NCI-H2196 (cell line): Measurements from ENCODE around the gene SUOX.
"Not testable (repeated sequence)": the region's sequence is repeated elsewhere in the genome, so short reads cannot be mapped to it uniquely, and the experiment has no call there.

Experiments
- DNase-seq: peaks from one replicate; lab custom pipeline; 2025; ENCODE audit not compliant: unreplicated experiment; lab: John Stamatoyannopoulos, UW

Gene SUOX

GRCh38 chr12:55982319-55982936 is 14.6 kb upstream of the SUOX start:
- no peak for DNase-seq

- DNase-seq: no peak
Observed at GRCh38 chr12:55983232-55983842, 13.7 kb upstream of the SUOX start.

GRCh38 chr12:55984861-55985260 is 12.2 kb upstream of the SUOX start:
- no peak for DNase-seq

- DNase-seq: no peak
Observed at GRCh38 chr12:55985341-55985740, 11.7 kb upstream of the SUOX start.

GRCh38 chr12:55985976-55986375 is 11.1 kb upstream of the SUOX start:
- DNase-seq: not testable (repeated sequence)

- no peak for DNase-seq
Observed at GRCh38 chr12:55991110-55991509, 6.0 kb upstream of the SUOX start.

GRCh38 chr12:55993230-55993853 is 3.7 kb upstream of the SUOX start:
- DNase-seq: no peak

GRCh38 chr12:55995366-55995765 is 1.7 kb upstream of the SUOX start:
- DNase-seq: no peak

GRCh38 chr12:55996201-55996714 is 818 bp upstream of the SUOX start:
- DNase-seq: peak; percentile 73

- DNase-seq: no peak
Observed at GRCh38 chr12:55997535-55997859, 421 bp downstream of the SUOX start.

GRCh38 chr12:55999522-55999921 is 2.4 kb downstream of the SUOX start:
- DNase-seq: not testable (repeated sequence)

- DNase-seq: not testable (repeated sequence)
Observed at GRCh38 chr12:55999999-56000540, 3.0 kb downstream of the SUOX start.

GRCh38 chr12:56001487-56002100 is 4.5 kb downstream of the SUOX start:
- no peak for DNase-seq

GRCh38 chr12:56003376-56003775 is 6.3 kb downstream of the SUOX start:
- DNase-seq: not testable (repeated sequence)

GRCh38 chr12:56004211-56004610 is 7.1 kb downstream of the SUOX start:
- DNase-seq: no peak

- peak; percentile 65 for DNase-seq
Observed at GRCh38 chr12:56007564-56008559, 10.8 kb downstream of the SUOX start.

- DNase-seq: no peak
Observed at GRCh38 chr12:56010111-56010570, 13.1 kb downstream of the SUOX start.

- DNase-seq: no peak
Observed at GRCh38 chr12:56011509-56012090, 14.5 kb downstream of the SUOX start.

GRCh38 chr12:56013482-56013881 is 16.4 kb downstream of the SUOX start:
- DNase-seq: no peak

- peak; percentile 28 for DNase-seq
Observed at GRCh38 chr12:56014205-56014604, 17.1 kb downstream of the SUOX start.
